T-helper 2 cell (primary cell): ENCODE data around the gene HSPB7.
"Not testable (repeated sequence)": the region's sequence is repeated elsewhere in the genome, so short reads cannot be mapped to it uniquely, and the experiment has no call there.

Experiments
- DNase-seq, 5 experiments: peaks; one replicate each; pipeline versions ENCODE4 v3.0.0 to v3.0.0-alpha.2; 2012 to 2022

The HSPB7 gene

GRCh38 chr1:16006552-16007485 is 11.0 kb downstream of the HSPB7 start:
- peak in 1 of 5 experiments; percentile 63 for DNase-seq

GRCh38 chr1:16006010-16006409 is 11.8 kb downstream of the HSPB7 start:
- no peak for DNase-seq

GRCh38 chr1:16005597-16005996 is 12.2 kb downstream of the HSPB7 start:
- no peak for DNase-seq

- DNase-seq: not testable (repeated sequence)
These were observed 16.6 kb downstream of the HSPB7 start for GRCh38 chr1:16001274-16001673.

DNA sequence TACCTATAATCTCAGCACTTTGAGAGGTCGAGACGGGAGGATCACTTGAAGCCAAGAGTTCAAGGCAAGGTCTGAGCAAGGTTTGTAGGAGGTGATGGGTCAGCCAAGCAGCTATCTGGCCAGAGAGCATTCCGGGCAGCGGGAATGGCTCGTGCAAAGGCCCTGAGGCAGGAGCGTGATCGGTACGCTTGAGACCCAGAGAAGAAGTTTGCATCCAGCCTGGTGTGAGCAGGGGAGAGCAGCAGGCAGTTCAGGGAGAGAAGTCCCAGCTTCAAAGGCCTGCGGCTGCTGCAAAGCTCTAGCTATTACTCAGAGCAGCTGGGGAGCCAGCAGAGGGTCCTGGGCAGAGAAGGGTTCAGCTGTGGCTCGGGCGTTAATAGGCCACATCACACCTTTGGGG is 18.9 kb downstream of the HSPB7 start:
- DNase-seq: no peak

DNA sequence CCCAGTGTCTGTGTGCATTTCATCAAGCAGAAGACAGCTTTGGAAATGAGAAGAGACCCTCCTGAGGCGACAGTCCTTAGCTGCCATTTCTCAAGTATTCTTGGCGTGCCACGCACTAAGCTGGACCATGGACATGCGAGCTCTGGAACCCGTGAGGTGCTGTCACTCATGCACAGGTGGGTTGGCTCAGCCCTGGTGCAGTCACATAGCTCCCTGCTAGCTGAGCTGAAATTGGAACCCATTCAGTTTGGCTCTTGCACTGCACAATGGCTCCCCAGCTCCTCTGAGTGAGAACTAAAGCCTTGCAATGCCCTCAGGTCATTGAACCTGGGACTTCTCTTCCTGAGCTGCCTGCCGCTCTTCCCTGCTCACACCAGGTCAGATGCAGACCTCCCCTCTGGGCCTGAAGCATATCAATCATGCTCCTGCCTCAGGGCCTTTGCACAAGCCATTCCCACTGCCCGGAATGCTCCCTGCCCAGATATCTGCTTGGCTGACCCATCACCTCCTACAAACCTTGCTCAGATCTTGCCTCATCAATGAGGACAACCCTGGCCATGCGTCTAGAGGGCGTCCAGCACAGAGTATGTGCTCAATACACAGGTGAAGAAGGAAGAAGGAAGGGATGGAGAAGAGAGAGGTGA is 20.1 kb downstream of the HSPB7 start:
- DNase-seq: no peak

- DNase-seq: no peak
These were observed 20.7 kb downstream of the HSPB7 start for GRCh38 chr1:15997076-15997585.

- peak in 3 of 5 experiments; percentile 15 to 38 (median 24) for DNase-seq
These were observed 23.1 kb downstream of the HSPB7 start for GRCh38 chr1:15994590-15995351.

DNA sequence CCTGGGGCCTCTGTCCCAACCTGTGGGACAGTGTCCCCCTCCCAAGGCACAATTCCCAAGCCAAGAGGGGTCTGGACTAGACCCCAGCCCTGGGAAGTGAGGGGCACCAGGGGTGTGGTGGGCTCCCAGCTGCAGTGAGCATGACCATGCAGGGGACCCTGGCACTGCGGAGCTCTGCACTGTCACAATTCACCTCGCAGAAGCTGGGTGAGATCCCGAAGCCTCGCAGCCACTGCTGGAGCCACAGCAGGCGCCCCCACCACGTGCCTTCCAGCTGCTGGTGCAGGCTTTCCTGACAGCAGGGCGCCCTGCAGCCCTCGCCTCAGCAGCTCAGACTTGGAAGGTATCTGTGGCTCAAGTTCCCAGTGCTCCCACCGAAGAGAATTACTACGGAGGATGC is 23.8 kb downstream of the HSPB7 start:
- no peak for DNase-seq

- no peak for DNase-seq
These were observed 24.2 kb downstream of the HSPB7 start for GRCh38 chr1:15993666-15994065.

GRCh38 chr1:15992582-15993500 is 25.0 kb downstream of the HSPB7 start:
- no peak for DNase-seq

DNA sequence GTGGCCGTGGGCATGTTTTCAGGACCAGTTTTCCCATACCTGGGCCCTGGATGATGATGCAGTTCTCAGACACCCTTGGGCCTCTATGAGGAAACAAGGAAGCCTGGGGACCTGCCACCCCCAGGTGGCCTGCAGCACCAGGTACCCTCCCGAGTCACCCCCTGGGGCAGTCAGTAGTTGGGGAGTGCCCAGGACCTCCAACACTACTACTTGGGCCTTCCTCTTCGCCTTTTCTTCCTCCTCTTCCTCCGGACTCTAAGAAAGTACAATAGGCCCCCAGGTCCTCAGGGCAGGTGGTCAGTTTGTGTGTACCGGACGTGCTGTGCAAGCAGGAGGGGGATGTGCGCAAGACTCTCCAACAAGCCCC is 25.7 kb downstream of the HSPB7 start:
- DNase-seq: no peak

DNA sequence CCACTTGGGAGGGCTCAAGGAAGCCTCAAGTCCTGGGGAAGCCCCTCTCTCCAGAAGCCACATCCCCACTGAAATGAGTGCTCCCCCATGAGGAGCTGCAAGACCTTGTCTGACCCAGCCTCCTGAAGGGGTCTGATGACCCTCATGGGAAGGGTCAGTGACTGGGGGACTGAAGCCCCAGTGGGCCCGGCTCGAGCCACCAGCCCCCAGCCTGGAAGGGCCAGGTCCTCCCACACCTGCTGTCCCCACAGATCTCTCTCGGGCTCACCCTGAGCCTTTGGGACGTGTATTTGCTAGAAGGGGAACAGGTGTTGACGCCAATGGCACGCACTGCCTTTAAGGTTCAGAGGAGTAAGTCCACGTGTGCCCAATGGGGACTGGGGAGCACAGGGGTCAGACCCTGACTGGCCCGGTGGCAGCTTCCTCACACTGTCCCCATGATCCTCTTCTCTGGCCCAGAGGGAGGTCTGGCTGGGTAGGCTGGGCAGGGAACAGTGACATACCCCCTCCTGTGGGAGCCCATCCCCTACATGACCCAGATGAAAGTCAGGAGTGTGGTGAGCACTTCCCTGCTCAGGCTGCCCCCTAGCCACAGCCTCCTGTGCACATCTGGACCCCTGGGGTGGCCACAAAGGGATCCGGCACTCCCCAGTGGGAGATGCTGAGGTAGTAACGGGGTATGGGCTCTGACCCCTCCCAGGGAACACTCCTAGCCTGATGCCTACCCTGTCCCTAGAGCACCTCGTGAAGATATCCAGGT is 26.2 kb downstream of the HSPB7 start:
- no peak for DNase-seq

- DNase-seq: no peak
These were observed 28.1 kb downstream of the HSPB7 start for GRCh38 chr1:15989776-15990175.

- DNase-seq: no peak
These were observed 28.7 kb downstream of the HSPB7 start for GRCh38 chr1:15988856-15989736.

DNA sequence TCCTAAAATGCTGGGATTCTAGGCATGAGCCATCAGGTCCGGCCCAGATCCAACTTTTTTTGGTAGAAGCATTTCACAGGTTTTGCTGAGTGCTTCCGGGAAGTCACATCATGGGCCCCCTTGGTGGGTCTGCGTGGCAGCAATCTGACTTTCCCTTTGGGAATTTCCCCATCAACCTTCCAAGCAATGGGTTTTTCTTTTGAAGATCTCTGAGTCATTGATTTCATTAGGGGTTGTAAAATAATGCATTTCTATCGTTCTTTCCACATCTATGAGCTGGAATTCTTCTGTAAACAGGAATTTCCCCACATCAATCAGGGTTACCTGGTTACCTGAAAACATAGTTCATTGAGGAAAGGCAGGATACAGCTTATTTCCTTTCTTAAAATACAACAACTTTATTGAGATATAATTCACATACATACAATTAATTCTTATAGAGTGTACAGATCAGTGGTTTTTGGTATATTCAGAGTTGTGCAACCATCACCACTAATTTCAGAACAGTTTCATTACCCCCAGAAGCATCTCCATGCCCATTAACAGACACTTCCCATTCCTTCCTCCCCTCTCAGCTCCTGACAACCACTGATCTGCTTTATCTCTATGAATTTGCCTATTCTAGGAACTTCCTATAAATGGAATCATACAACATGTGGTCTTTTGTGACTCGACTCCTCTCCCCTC is 32.1 kb downstream of the HSPB7 start:
- DNase-seq: no peak

DNA sequence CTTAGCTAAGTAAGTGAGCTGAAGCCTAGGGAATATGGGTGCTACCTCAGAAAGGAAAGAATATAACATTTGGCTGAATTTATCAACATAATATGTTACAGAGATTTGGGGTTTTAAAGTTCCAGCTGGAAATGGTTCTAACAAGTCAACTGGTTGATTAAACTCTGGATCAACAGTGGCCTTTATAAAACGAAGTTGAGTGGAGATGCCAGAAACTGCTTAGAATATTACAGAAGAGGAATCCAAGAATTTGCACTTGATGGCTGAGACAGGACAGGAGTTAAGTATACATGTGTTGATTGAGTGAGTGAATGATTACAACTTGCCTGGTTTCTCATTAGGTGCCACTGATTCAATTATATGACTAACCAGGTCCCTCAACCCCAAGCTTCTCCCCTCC is 34.6 kb downstream of the HSPB7 start:
- no peak for DNase-seq

GRCh38 chr1:15981679-15982078 is 36.2 kb downstream of the HSPB7 start:
- DNase-seq: no peak

GRCh38 chr1:15977947-15978346 is 39.9 kb downstream of the HSPB7 start:
- DNase-seq: not testable (repeated sequence)
